ENCODE data around the gene RAB28.

RAB28 gene

DNA sequence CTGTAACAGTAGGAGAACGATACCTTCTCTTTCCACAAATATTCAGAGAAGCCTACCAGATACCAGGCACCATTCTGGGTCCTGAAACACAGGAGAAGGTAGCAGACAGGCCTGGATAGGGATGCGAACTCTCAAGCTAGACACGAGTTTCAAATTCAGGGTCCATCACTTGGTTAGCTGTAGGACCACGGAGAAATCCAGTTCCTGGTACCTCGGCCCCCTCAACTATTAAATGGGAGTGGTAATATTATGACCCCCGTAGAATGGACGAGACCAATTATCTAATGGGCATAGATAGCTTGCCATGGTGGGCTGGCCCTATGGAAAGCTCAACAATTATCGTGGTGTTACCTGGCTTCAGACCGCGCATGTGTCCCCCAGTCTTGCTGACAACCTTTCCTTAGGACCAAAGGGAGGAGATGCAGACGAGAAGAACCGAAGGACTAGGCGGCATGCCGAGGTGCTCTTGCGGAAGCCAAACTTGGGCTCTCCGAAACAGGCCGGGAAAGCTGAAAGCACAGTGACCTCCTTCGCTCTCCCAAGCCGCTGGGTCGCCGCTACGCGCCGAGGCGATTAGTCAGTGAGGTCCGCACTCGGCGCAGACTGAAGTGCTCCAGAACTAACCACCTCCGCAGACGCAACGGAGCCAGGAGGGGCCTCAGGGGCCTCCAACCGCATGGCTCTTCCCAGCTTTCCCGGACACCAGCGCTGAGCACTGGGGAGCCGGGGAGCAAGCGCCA, 40.5 kb upstream of the RAB28 start:
- Histone ChIP-seq H3K4me3 (ENCODE audit: low read length in 2 of 2) (no peak overlapping the region), H3K79me1 (ENCODE audit: low read depth, low read length) (no peaks in the 10 kb centered on the region), H2BK15ac (ENCODE audit: low read length) (no peak overlapping the region), H3K9me3 (replicated peaks in 1 of 2; ENCODE audit: control insufficient read depth in 2 of 2, insufficient read depth in 1 of 2, low read depth in 1 of 2, low read length in 2 of 2) (peaks cover 27 to 30% of the 10 kb centered on the region in 2 donors), H2AFZ (ENCODE audit: low read length) (no peak overlapping the region), H3K18ac (ENCODE audit: low read length) (peak overlapping the region; percentile 39), H4K91ac (ENCODE audit: low read depth, low read length, poor library complexity) (no peak overlapping the region), H3K36me3 (replicated peaks in 1 of 2; ENCODE audit: control insufficient read depth in 2 of 2, insufficient read depth in 2 of 2, low read length in 2 of 2) (no peaks in the 10 kb centered on the region), H2BK5ac (ENCODE audit: low read length) (no peak overlapping the region), H3K4me2 (ENCODE audit: insufficient read depth, low read length, poor library complexity, severe bottlenecking) (no peak overlapping the region), H3K9ac (ENCODE audit: low read depth, low read length, poor library complexity) (no peak overlapping the region), H3K27ac (replicated peaks; ENCODE audit: low read length) (no peak overlapping the region), H2BK12ac (ENCODE audit: low read length) (no peak overlapping the region), H3K27me3 (ENCODE audit: control insufficient read depth in 3 of 3, insufficient read depth in 3 of 3, low read depth in 1 of 3, low read length in 3 of 3) (peaks cover 63 to 91% (median 86%) of the 10 kb centered on the region in 3 experiments), H2BK120ac (ENCODE audit: low read depth, low read length) (no peak overlapping the region), H4K8ac (ENCODE audit: low read depth, low read length) (no peak overlapping the region), H2AK5ac (ENCODE audit: low read depth, low read length) (no peak overlapping the region), H3K4me1 (ENCODE audit: control insufficient read depth in 2 of 2, insufficient read depth in 1 of 2, low read depth in 1 of 2, low read length in 2 of 2) (peaks cover 0 to 10% of the 10 kb centered on the region in 2 donors), H3K4ac (ENCODE audit: low read length) (no peak overlapping the region), H3K23ac (ENCODE audit: low read depth, low read length, poor library complexity) (peak overlapping the region; percentile 68), H3K14ac (ENCODE audit: low read length) (no peak overlapping the region)
- no CpG with 5 or more reads among the region's 36 CpGs for WGBS, 2 donors (ENCODE audit: extremely low coverage in 2 of 2, insufficient read length in 2 of 2, insufficient replicate concordance in 1 of 2)
- DNase-seq (ENCODE audit: low spot score) = no peak

DNA sequence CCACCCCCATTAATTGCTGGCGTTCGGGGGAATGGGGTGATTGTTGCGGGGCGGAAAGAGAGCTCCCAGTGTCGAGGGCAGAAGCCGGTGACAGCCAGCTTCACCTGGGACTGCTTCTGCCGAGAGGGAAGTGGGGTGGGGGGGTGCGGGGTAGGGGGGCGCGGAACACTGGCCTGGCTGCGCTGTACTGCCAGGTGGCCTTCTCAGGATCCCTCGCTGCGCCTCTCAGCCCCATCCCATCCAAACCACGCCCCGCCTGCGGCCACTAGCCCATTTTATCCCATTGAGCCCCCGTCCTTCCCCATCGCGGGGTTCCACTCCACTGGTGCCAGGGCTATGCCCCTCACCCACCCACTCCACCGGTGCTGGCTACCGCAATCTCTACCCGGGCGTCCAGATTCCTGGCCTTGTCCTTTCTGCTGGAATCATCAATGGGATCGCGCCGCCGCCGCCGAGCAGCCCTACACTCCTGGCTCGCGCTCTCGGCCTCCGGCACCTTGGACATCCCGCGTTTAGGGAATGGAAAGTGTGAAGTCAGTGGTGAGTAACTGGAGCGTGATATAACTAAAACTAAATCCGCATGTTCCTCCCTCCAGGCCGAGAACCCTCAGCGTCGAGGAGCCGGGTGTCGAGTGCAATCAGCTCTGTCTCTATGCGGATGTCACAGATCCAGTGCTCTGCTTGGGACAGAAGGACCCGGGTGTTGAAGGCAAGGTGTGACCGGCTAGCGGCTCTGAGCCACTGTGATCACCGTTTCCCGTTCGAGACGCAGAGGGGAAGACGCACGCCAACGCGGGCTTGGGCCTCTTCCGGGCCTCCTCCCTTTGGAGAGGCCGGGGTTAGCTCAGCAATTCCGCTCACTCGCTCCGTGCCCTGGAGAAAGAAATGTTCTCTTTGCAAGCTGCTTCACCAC, 39.7 kb upstream of the RAB28 start:
- no peak overlapping the region for H3K4me3 ChIP-seq (ENCODE audit: low read length in 2 of 2)

DNA sequence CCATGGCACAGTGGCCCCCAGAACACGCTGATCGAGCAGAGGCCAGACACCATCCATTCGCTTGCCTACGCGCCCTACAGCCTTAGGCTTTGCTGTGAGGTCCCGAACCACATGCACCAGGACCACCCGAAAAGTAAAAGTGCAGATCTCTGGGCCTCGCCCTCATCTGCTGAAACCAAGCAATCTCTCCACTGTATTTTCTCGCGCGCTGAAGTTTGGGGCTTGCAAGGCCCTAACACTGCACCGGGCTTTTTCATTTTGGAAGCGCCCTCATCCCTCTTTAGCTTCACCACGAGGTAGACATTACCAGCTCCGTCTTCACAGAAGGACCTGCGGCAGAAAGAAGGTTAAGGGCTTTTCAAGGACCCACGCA, 39.0 kb upstream of the RAB28 start:
- Histone ChIP-seq H3K14ac (ENCODE audit: low read length) (no peak overlapping the region), H4K8ac (ENCODE audit: low read depth, low read length) (no peak overlapping the region), H4K91ac (ENCODE audit: low read depth, low read length, poor library complexity) (no peak overlapping the region), H2AK5ac (ENCODE audit: low read depth, low read length) (peak overlapping the region; percentile 74), H3K4me1 (ENCODE audit: control insufficient read depth in 2 of 2, insufficient read depth in 1 of 2, low read depth in 1 of 2, low read length in 2 of 2) (peaks cover 0 to 10% of the 10 kb centered on the region in 2 donors), H3K27ac (replicated peaks; ENCODE audit: low read length) (no peak overlapping the region), H3K23ac (ENCODE audit: low read depth, low read length, poor library complexity) (peak overlapping the region; percentile 62), H3K4ac (ENCODE audit: low read length) (no peak overlapping the region), H2BK120ac (ENCODE audit: low read depth, low read length) (no peak overlapping the region), H3K4me2 (ENCODE audit: insufficient read depth, low read length, poor library complexity, severe bottlenecking) (no peak overlapping the region), H3K27me3 (ENCODE audit: control insufficient read depth in 3 of 3, insufficient read depth in 3 of 3, low read depth in 1 of 3, low read length in 3 of 3) (peaks cover 53 to 76% (median 70%) of the 10 kb centered on the region in 3 experiments), H2BK12ac (ENCODE audit: low read length) (no peak overlapping the region), H2BK5ac (ENCODE audit: low read length) (no peak overlapping the region), H3K9me3 (replicated peaks in 1 of 2; ENCODE audit: control insufficient read depth in 2 of 2, insufficient read depth in 1 of 2, low read depth in 1 of 2, low read length in 2 of 2) (peaks cover 22 to 30% of the 10 kb centered on the region in 2 donors), H3K18ac (ENCODE audit: low read length) (peak overlapping the region; percentile 86), H3K9ac (ENCODE audit: low read depth, low read length, poor library complexity) (peak overlapping the region; percentile 18), H3K4me3 (ENCODE audit: low read length in 2 of 2) (no peak overlapping the region), H3K79me1 (ENCODE audit: low read depth, low read length) (no peaks in the 10 kb centered on the region), H3K36me3 (replicated peaks in 1 of 2; ENCODE audit: control insufficient read depth in 2 of 2, insufficient read depth in 2 of 2, low read length in 2 of 2) (no peaks in the 10 kb centered on the region), H2AFZ (ENCODE audit: low read length) (peak overlapping the region; percentile 78), H2BK15ac (ENCODE audit: low read length) (peak overlapping the region; percentile 55)
- no peak for DNase-seq (ENCODE audit: low spot score)
- no CpG with 5 or more reads among the region's 17 CpGs for WGBS, 2 donors (ENCODE audit: extremely low coverage in 2 of 2, insufficient read length in 2 of 2, insufficient replicate concordance in 1 of 2)

More for the DNA sequence above, 39.7 kb upstream of the RAB28 start:
- Histone ChIP-seq H2AFZ (ENCODE audit: low read length) (no peak overlapping the region), H2BK120ac (ENCODE audit: low read depth, low read length) (no peak overlapping the region), H3K36me3 (replicated peaks in 1 of 2; ENCODE audit: control insufficient read depth in 2 of 2, insufficient read depth in 2 of 2, low read length in 2 of 2) (no peaks in the 10 kb centered on the region), H3K4me2 (ENCODE audit: insufficient read depth, low read length, poor library complexity, severe bottlenecking) (no peak overlapping the region), H4K8ac (ENCODE audit: low read depth, low read length) (no peak overlapping the region), H3K79me1 (ENCODE audit: low read depth, low read length) (no peaks in the 10 kb centered on the region), H3K14ac (ENCODE audit: low read length) (peak overlapping the region; percentile 94), H3K9ac (ENCODE audit: low read depth, low read length, poor library complexity) (no peak overlapping the region), H3K27ac (replicated peaks; ENCODE audit: low read length) (no peak overlapping the region), H3K27me3 (ENCODE audit: control insufficient read depth in 3 of 3, insufficient read depth in 3 of 3, low read depth in 1 of 3, low read length in 3 of 3) (peaks cover 55 to 82% (median 77%) of the 10 kb centered on the region in 3 experiments), H2BK15ac (ENCODE audit: low read length) (peak overlapping the region; percentile 49), H2AK5ac (ENCODE audit: low read depth, low read length) (no peak overlapping the region), H2BK12ac (ENCODE audit: low read length) (no peak overlapping the region), H3K18ac (ENCODE audit: low read length) (no peak overlapping the region), H3K9me3 (replicated peaks in 1 of 2; ENCODE audit: control insufficient read depth in 2 of 2, insufficient read depth in 1 of 2, low read depth in 1 of 2, low read length in 2 of 2) (peaks cover 22 to 30% of the 10 kb centered on the region in 2 donors), H3K23ac (ENCODE audit: low read depth, low read length, poor library complexity) (peak overlapping the region; percentile 68), H4K91ac (ENCODE audit: low read depth, low read length, poor library complexity) (no peak overlapping the region), H3K4me1 (ENCODE audit: control insufficient read depth in 2 of 2, insufficient read depth in 1 of 2, low read depth in 1 of 2, low read length in 2 of 2) (peaks cover 0 to 10% of the 10 kb centered on the region in 2 donors), H2BK5ac (ENCODE audit: low read length) (no peak overlapping the region), H3K4ac (ENCODE audit: low read length) (no peak overlapping the region)
- no peak for DNase-seq (ENCODE audit: low spot score)
- no CpG with 5 or more reads among the region's 59 CpGs for whole genome bisulfite sequencing, 2 donors (ENCODE audit: extremely low coverage in 2 of 2, insufficient read length in 2 of 2, insufficient replicate concordance in 1 of 2)

Measured in neuronal stem cell (in vitro differentiated cells).